ENCODE measurements around the gene MYO1H. TPM values are rescaled to one million over a fixed set of nuclear protein-coding genes. Genes with fewer than 3 reads are reported as not detected.
A peak's percentile ranks its signal among the peaks of the same experiment; 100 is the strongest.

MYO1H gene
- total RNA-seq, 1 donor: not detected

- H4K20me1 ChIP-seq (ENCODE audit: insufficient read depth, low read length): no peaks in the 10 kb centered on the region
- no peak for DNase-seq (ENCODE audit: insufficient read length, low spot score, missing footprints)
- H3K79me2 ChIP-seq (ENCODE audit: insufficient read depth, low read length): no peaks in the 10 kb centered on the region
- no peaks in the 10 kb centered on the region for H3K4me1 ChIP-seq (ENCODE audit: insufficient read depth, low read length)
- H2AFZ ChIP-seq (ENCODE audit: low read length): no peak overlapping the region
- peaks cover 9% of the 10 kb centered on the region for H3K27me3 ChIP-seq (ENCODE audit: insufficient read depth, low read length)
- no peak overlapping the region for H3K4me2 ChIP-seq (ENCODE audit: insufficient read depth, low read length)
- no peak overlapping the region for H3K4me3 ChIP-seq (ENCODE audit: insufficient read depth, low read length)
- H3K36me3 ChIP-seq (ENCODE audit: insufficient read depth, low read length): no peaks in the 10 kb centered on the region
- no peak overlapping the region for H3K27ac ChIP-seq (ENCODE audit: low read depth, low read length)
- TF ChIP-seq CTCF (IDR thresholded peaks at IDR 0.05; ENCODE audit: extremely low read depth, low read depth, low read length): no peak
- no peaks in the 10 kb centered on the region for H3K9me3 ChIP-seq (ENCODE audit: low read depth, low read length)
Observed at GRCh38 chr12:109378569-109378968, 30.9 kb downstream of the MYO1H start.

- H2AFZ ChIP-seq (ENCODE audit: low read length): no peak overlapping the region
- H3K27ac ChIP-seq (ENCODE audit: low read depth, low read length): no peak overlapping the region
- H3K4me2 ChIP-seq (ENCODE audit: insufficient read depth, low read length): no peak overlapping the region
- H3K4me3 ChIP-seq (ENCODE audit: insufficient read depth, low read length): no peak overlapping the region
- peaks cover 7% of the 10 kb centered on the region for H3K27me3 ChIP-seq (ENCODE audit: insufficient read depth, low read length)
- no peaks in the 10 kb centered on the region for H3K4me1 ChIP-seq (ENCODE audit: insufficient read depth, low read length)
- DNase-seq (ENCODE audit: insufficient read length, low spot score, missing footprints): no peak
- no peak for TF ChIP-seq CTCF (IDR thresholded peaks at IDR 0.05; ENCODE audit: extremely low read depth, low read depth, low read length)
- no peaks in the 10 kb centered on the region for H3K9me3 ChIP-seq (ENCODE audit: low read depth, low read length)
- no peaks in the 10 kb centered on the region for H3K36me3 ChIP-seq (ENCODE audit: insufficient read depth, low read length)
- H4K20me1 ChIP-seq (ENCODE audit: insufficient read depth, low read length): no peaks in the 10 kb centered on the region
- H3K79me2 ChIP-seq (ENCODE audit: insufficient read depth, low read length): no peaks in the 10 kb centered on the region
Observed at GRCh38 chr12:109382031-109382430, 34.3 kb downstream of the MYO1H start.

GRCh38 chr12:109383240-109383639, 35.5 kb downstream of the MYO1H start:
- H3K4me3 ChIP-seq (ENCODE audit: insufficient read depth, low read length): no peak overlapping the region
- no peak for TF ChIP-seq CTCF (IDR thresholded peaks at IDR 0.05; ENCODE audit: extremely low read depth, low read depth, low read length)
- no peak for DNase-seq (ENCODE audit: insufficient read length, low spot score, missing footprints)

GRCh38 chr12:109385339-109386058, 37.8 kb downstream of the MYO1H start:
- Histone ChIP-seq H3K36me3 (ENCODE audit: insufficient read depth, low read length) (no peaks in the 10 kb centered on the region), H3K27ac (ENCODE audit: low read depth, low read length) (no peak overlapping the region), H4K20me1 (ENCODE audit: insufficient read depth, low read length) (no peaks in the 10 kb centered on the region), H3K4me2 (ENCODE audit: insufficient read depth, low read length) (peak overlapping the region; percentile 36), H2AFZ (ENCODE audit: low read length) (peak overlapping the region; percentile 28), H3K27me3 (ENCODE audit: insufficient read depth, low read length) (peaks cover 7% of the 10 kb centered on the region), H3K4me1 (ENCODE audit: insufficient read depth, low read length) (no peaks in the 10 kb centered on the region), H3K4me3 (ENCODE audit: insufficient read depth, low read length) (no peak overlapping the region), H3K9me3 (ENCODE audit: low read depth, low read length) (no peaks in the 10 kb centered on the region), H3K79me2 (ENCODE audit: insufficient read depth, low read length) (no peaks in the 10 kb centered on the region)
- TF ChIP-seq CTCF (IDR thresholded peaks at IDR 0.05; ENCODE audit: extremely low read depth, low read depth, low read length): peak; percentile 56
- no peak for DNase-seq (ENCODE audit: insufficient read length, low spot score, missing footprints)

More at GRCh38 chr12:109383240-109383639, 35.5 kb downstream of the MYO1H start:
- no peaks in the 10 kb centered on the region for H3K36me3 ChIP-seq (ENCODE audit: insufficient read depth, low read length)
- no peak overlapping the region for H3K4me2 ChIP-seq (ENCODE audit: insufficient read depth, low read length)
- peaks cover 7% of the 10 kb centered on the region for H3K27me3 ChIP-seq (ENCODE audit: insufficient read depth, low read length)
- H2AFZ ChIP-seq (ENCODE audit: low read length): no peak overlapping the region
- no peak overlapping the region for H3K27ac ChIP-seq (ENCODE audit: low read depth, low read length)
- no peaks in the 10 kb centered on the region for H3K79me2 ChIP-seq (ENCODE audit: insufficient read depth, low read length)
- no peaks in the 10 kb centered on the region for H3K9me3 ChIP-seq (ENCODE audit: low read depth, low read length)
- H3K4me1 ChIP-seq (ENCODE audit: insufficient read depth, low read length): no peaks in the 10 kb centered on the region
- H4K20me1 ChIP-seq (ENCODE audit: insufficient read depth, low read length): no peaks in the 10 kb centered on the region
